Measurements from ENCODE around the gene CALHM6.
"Not testable (repeated sequence)": the region's sequence is repeated elsewhere in the genome, so short reads cannot be mapped to it uniquely, and the experiment has no call there.

Gene CALHM6

DNA sequence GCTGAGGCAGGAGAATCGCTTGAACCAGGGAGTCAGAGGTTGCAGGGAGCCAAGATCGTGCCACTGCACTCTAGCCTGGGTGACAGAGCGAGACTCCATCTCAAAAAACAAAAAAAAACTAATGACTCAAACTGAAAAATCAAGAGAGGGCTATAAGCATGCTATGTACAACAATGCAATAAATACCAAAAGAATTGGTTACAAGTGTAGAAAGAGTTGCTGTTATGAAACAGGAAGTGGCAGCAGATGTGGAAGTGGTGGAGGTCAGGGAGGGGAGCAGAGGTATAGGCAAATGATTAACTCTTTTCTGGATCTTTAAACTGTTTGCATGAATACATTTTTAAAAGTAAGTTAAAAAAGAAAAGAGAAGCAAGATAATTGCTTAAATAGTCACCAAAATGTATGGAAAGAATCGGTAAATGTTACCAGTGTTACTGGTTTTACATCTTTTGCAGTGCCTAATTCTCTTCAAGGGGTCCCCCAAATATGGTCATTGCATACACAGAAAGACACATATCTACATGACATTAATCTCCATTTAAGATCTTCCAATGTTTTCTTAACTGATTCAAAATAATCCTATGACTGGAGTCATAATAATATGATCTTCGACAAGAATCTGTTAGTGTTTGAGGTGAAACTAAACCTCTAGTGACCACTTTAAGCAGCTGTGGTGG is 15.0 kb downstream of the CALHM6 start:
- peak; percentile 40 for DNase-seq (ENCODE audit: low read depth)

DNA sequence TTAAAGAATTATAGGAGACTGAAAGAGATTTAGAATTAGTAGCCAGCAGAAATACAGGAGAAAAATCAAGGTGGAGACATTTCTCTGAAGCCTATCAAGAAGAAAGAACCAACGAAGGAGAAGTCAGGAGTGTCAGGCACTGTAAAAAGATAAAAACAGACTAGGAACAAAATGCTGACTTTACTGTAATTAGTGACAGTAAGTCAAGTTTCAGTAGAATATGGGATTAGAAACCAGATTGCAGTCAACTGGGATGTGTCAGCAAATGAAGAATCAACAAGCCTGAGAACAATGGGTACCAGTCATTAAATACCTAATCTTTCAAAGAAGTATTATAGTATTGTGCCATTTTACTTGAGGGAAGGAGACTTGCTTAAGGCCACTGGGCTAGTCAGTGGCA is 21.6 kb downstream of the CALHM6 start:
- no peak for DNase-seq (ENCODE audit: low read depth)

DNA sequence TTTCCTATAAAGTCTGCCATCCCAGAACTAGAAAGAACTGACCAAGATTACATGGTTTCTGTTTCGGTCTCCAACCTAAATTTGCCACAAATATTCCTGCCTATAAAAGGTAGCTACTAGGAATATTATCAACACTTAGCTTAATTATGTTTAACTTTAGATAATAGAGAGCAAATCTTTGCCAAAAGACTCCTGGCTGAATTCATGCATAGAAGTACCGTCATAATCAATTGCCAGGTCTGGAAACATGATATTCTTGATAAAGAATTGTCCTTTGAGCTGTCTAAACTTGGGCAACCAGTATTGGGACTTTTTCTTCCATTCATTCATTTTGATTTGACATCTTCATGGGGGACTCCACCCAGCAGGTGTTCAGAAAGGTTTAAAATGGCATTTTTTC is 22.4 kb downstream of the CALHM6 start:
- no peak for DNase-seq (ENCODE audit: low read depth)

DNA sequence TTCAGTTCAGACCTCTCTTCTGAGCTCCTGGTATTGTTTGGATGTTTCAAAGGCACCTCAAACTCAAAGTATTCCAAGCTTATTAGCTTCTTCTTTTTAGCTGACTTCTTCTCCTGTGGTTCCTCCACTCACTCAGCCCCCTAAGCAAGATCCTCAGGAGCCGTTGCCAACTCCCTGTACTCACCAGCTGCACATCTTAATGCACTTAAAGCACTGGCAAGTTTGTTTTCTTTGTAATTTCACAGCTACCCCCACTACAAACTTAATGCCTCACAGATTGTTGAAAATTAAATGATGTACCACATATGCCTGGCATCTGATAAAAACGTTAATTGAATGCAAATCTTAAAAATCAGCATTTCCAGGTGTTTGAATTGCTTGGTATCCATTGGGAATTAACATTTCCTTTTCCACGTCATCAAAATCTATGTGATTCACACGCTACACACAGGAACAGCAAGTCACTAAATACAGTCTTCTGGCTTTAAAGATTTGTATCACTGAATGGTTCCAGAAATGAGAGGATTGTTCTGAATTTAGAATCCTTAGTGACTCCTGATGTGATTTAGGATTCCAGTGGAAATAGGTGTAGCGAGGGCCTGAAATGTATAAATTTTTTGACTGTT is 24.5 kb downstream of the CALHM6 start:
- no peak for DNase-seq (ENCODE audit: low read depth)

DNA sequence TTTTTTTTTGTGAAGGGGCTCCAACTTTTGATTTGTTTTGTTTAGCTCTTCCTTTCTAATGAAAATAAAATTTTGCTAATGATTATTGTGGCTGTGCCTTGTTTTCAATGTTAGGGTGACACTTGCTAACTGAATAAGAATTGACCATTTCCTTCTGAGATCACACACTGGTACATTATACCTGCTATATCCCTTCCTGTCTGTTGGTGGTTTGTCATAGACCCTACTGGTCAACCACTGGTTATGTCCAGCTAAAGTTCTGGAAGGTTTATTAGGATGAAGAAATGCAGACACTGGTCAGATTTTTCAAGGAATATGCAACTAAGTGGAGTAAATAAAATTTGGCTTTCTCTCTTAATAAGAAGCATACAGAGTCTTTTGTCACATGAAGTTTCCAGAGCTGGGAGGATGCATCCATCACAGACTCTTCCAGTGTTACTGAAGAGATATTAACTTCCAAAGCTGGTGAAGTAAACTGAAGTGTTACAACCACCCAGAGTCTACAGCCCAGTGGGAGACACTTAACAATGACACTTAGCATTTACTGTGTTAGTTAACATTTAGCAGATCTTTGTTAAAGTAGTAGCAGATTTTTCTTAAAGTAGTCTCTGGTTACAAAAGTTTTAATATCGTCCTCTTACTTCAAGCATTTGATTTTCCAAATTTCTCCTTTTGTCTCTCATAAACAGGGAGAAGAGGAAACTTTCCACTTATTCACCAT is 30.6 kb downstream of the CALHM6 start:
- DNase-seq (ENCODE audit: low read depth): no peak

DNA sequence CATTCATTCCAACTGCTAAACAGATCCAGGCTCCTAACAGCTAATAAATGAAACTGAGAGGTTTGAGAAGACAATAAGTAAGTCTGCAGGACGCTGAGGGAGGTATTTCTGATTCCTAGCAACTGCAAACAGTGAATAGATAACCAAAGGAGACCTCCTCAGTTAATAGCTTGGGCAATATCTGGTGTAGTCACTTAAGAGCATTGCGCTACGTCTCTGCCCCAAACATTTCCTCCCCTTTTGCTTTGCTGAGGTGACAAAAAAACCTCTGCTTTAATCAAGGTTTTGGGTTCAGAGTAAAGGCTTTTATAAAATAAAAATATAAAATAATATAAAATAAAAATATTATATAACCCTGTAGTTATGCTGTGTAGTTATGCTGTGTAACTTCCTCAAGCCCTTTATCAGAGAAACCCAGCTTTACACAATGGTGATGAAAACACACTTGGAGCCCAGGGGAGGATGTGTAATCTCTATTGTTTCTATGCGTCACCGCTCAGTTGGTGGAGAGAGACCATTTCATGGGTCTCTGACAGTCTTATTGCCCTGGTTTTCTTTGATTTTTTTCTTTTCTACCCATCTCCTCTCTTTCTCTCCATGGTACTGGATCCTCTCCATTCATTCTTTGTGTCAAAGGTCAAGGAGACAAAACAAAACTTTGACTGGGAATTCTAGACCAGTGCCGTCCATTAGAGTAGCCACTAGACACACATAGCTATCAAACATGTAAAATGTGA is 31.3 kb downstream of the CALHM6 start:
- no peak for DNase-seq (ENCODE audit: low read depth)

DNA sequence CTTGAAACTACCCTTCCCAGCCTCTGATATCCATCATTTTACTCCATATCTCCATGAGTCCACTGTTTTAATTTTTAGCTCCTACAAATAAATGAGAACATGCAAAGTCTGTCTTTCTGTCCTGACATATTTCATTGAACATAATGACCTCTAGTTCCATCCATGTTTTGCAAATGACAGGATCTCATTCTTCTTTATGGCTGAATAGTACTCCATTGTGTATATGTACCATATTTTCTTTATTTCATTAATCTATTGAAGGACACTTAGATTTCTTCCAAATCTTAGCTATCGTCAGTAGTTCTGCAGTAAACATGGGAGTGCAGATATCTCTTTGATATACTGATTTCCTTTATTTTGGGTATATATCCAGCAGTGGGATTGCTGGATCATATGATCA is 34.0 kb downstream of the CALHM6 start:
- DNase-seq (ENCODE audit: low read depth): not testable (repeated sequence)

DNA sequence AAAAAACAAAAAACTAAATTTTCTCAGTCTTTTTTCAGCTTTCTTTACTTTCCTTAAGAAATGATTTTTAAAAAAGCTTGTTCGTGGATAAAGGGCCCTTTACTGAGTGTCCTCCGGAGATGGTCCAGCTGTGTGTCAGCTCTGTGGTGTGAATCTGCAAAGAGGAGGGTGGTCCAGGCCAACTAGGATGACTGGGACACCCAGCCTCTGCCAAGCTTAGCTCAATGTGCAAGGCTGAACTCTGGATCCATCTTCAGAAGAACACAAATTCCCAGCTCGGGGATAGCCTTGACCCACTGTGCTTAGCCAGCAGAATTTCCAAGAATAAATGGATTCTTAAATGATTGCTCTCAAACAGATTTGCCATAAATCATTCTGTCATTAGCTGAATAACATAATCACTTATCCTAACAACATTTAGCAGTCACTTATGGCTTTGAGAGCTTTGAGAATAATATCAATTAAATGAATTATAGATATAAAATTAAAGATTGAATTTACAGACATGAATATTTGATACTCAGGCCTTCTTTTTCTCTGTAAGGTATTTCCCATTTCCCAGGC is 36.0 kb downstream of the CALHM6 start:
- no peak for DNase-seq (ENCODE audit: low read depth)

DNA sequence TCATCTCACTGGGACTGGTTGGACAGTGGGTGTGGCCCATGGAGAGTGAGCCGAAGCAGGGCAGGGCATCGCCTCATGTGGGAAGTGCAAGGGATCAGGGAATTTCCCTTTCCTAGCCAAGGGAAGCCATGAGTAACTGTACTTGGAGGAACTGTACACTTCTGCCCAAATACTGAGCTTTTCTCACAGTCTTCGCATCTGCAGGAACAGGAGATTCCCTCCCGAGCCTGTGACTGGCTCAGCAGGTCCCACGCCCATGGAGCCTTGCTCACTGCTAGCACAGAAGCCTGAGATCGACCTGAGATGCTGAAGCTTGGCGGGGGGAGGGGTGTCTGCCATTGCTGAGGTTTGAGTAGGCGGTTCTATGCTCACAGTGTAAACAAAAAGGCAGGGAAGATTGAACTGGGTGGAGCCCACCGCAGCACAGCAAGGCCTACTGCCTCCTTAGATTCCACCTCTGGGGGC is 39.8 kb downstream of the CALHM6 start:
- peak; percentile 14 for DNase-seq (ENCODE audit: low read depth)

DNA sequence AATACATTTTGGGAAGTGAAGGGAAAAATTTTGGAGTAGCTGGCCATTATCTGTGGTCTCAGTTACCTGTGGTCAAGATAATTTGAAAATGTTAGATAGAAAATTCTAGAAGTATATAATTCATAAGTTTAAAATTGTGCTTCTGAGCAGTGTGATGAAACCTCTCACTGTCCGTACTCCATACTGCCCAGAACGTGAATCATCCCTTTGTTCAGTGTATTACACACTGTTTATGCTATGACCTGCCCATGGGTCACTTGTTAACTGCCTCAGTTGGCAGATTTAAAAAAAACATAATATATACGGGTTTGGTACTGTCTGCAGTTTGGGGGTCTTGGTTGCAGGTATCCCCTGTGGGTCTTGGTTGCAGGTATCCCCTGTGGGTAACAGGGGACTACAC is 46.1 kb downstream of the CALHM6 start:
- peak; percentile 82 for DNase-seq (ENCODE audit: low read depth)

DNA sequence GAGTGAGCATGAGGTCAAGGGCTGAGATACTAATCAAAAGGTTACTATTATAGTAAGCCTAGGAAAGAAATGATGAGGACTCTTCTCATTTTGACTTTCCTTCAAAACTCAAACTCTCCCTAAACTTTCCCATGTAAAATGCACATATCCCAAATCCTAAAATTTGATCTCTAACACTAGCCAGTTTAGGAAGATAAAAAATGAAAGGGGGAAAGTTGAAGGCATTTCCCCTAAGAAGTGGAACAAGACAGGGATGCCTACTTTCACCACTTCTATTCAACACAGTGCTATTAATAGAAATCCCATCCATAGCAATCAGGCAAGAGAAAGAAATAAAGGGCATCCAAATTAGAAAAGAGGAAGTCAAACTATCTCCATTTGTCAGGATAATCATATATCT is 47.4 kb downstream of the CALHM6 start:
- no peak for DNase-seq (ENCODE audit: low read depth)

DNA sequence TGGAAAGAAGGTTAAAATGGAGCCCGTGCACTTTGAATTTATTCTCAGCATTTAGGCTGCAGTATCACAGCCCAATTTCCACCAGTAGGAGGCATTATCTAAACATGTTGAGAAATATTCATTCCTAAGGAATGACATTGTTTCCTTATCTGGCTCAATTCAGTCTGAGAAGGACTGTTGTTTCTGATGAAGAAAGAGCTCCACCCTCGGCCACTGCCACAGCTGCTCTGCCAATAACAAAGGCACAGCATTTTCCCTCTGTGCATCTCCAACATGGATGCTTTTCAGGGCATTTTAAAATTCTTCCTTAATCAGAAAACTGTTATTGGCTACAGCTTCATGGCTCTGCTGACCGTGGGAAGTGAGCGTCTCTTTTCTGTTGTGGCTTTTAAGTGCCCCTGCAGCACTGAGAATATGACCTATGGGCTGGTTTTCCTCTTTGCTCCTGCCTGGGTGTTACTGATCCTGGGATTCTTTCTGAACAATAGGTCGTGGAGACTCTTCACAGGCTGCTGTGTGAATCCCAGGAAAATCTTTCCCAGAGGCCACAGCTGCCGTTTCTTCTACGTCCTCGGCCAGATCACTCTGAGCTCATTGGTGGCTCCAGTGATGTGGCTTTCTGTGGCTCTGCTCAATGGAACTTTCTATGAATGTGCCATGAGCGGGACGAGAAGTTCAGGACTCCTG is 50.4 kb downstream of the CALHM6 start, which contains the start of gene CALHM5:
TSS of gene CALHM5 (plus strand) at position 216 of the 687 bp plus-strand sequence. CDS start at position 274, 58 bp downstream.
- DNase-seq (ENCODE audit: low read depth): peak; percentile 92

DNA sequence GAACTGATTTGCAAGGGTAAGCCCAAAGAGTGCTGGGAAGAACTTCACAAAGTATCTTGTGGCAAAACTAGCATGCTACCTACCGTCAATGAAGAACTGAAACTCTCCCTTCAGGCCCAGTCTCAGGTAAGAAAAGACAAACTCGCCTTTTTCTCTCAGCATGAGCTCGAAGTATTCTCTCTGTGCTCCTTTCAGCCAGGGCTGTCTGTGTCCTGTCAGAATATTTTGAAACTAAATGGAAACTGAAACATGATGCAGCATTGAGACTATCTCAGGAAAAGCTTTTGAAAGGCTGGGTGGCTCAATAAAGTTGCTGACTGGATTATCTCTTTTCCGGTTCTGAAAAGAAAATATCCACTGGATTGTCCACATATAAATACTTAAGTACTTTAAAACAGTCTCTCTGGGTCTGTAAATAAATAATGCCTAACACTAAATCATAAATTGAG is 51.0 kb downstream of the CALHM6 start:
- DNase-seq (ENCODE audit: low read depth): peak; percentile 60

DNA sequence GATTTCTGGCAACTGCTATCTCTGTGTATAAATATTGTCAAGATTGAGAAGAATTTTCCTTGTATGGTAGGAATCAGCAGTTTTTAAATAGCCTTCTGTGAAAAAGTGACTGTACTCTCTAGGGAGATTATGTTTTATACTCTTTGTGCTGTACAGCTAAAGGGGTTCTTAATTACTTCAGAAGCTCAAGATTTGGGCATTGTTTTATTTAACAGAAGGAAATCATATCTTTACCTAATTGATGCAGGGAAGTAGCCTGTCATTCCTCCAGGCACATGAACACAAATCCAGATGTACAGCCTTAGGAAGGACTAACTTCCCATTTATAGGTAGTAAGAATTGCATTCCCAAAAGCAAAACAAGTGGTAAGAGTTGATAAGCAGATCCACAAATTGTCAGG is 51.6 kb downstream of the CALHM6 start:
- DNase-seq (ENCODE audit: low read depth): no peak
